GM12892 (cell line): ENCODE results near the gene P4HTM.
A peak's percentile ranks its signal among the peaks of the same experiment; 100 is the strongest.

ENCODE experiments used
- DNase-seq: peaks from one replicate; pipeline ENCODE4 v3.0.0; 2011; ENCODE audit not compliant: insufficient read length
- FAIRE-seq: peaks from 2 replicates; lab custom pipeline; 2011; peaks lifted over from hg19 to GRCh38; lab: Jason Lieb, UNC
- POLR2A ChIP-seq: IDR thresholded peaks from 2 replicates; pipeline ENCODE4 v1.6.1; 2011; ENCODE audit warnings: low read depth, low read length, control low read depth
- POLR2AphosphoS5 ChIP-seq: IDR thresholded peaks from 2 replicates; pipeline ENCODE4 v1.6.1; 2011; ENCODE audit warnings: low read depth, low read length, control low read depth
- TAF1 ChIP-seq: IDR thresholded peaks from 2 replicates; pipeline ENCODE4 v1.6.1; 2011; ENCODE audit warnings: low read depth, mild to moderate bottlenecking, control low read depth, low read length, borderline replicate concordance

P4HTM gene

GRCh38 chr3:49028673-49029562 lies 38.9 kb downstream of the P4HTM start, which contains the start of gene IMPDH2:
Gene IMPDH2, minus strand, starts transcription at chr3:49029398. Its CDS starts 48 bp downstream, at chr3:49029350.
- TF ChIP-seq TAF1: 0 out of 2 replicates have a peak, but pooled peaks have one; percentile 38
- peak; percentile 100 for TF ChIP-seq POLR2AphosphoS5
- TF ChIP-seq POLR2A: peak; percentile 100
- FAIRE-seq (peak; percentile 99), DNase-seq (peak; percentile 76)

GRCh38 chr3:49029563-49029884 lies 39.5 kb downstream of the P4HTM start:
- TF ChIP-seq POLR2AphosphoS5: no peak
- no peak; the same call in 1 of the 2 replicates for TF ChIP-seq TAF1
- TF ChIP-seq POLR2A: no peak
- DNase-seq: no peak
- no peak for FAIRE-seq

- no peak for TF ChIP-seq POLR2A
- TF ChIP-seq TAF1: no peak
- TF ChIP-seq POLR2AphosphoS5: no peak
- FAIRE-seq: no peak
Measured at GRCh38 chr3:49030321-49030720, 40.3 kb downstream of the P4HTM start.

GRCh38 chr3:49032646-49033304 lies 42.7 kb downstream of the P4HTM start:
- TF ChIP-seq POLR2AphosphoS5 (no peak), TAF1 (no peak), POLR2A (no peak)
- FAIRE-seq: no peak
- DNase-seq: no peak

More at GRCh38 chr3:49030321-49030720, 40.3 kb downstream of the P4HTM start:
- no peak for DNase-seq

- DNase-seq (no peak), FAIRE-seq (no peak)
- TF ChIP-seq POLR2AphosphoS5 (no peak), POLR2A (no peak), TAF1 (no peak)
Measured at GRCh38 chr3:49034650-49035049, 44.6 kb downstream of the P4HTM start.

DNA sequence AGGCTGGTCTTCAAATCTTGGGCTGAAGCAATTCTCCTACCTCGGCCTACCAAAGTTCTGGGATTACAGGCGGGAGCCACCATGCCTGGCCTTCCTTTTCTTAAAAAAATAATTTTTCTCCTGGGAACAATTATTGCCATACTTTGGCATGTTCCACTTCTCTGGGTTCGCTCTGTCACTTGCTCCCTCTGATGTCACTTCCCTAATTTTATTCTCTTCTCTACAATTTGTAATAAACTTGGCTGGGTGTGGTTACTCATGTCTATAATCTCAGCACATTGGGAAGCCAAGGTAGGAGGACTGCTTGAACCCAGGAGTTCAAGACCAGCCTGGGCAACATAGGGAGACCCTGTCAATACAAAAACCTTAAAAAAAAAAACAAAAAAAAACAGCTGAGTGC lies 45.2 kb downstream of the P4HTM start:
- FAIRE-seq: no peak
- DNase-seq: no peak

DNA sequence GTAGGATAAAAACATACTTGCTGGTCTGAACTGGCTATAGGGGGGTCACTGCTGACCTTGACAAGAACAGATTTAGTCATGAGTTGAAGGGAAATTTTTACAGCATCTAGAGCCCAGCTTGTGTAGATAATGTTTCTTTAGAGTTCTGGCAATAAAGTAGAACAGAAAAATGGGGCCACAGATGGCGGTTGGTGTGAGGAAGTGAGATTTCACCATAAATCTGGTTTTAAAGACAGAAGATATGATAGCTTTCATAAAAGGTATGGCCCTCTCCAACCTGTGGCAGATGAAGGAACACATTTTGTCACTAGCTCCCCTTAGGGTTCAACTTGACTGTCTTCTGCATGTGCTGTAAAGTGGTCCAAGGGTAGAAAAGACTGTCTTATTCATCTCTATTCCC lies 63.5 kb downstream of the P4HTM start:
- FAIRE-seq: no peak
- TF ChIP-seq POLR2A (no peak), POLR2AphosphoS5 (no peak), TAF1 (no peak)
- no peak for DNase-seq

More for the DNA sequence above, 45.2 kb downstream of the P4HTM start:
- TF ChIP-seq TAF1 (no peak), POLR2A (no peak), POLR2AphosphoS5 (no peak)

DNA sequence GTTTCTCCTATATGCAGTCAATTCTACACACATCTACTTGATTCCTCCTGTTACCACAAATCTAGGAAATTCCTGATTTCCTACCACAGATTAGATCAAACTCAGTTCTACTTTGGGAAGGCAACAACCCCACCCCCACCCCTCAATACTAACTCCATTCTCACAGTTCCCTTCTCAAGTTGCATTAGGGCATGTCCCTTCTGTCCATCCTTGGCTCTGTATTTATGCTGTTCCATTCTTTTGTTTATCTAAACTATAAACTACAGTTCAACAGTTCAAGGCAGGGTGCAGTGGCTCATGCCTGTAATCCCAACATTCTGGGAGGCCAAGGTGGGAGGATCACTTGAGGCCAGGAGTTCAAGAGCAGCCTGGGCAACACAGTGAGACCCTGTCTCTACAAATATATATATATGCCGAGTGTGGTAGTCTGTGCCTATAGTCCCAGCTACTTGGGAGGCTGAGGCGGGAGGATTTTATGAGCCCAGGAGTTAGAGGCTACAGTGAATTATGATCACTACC lies 64.4 kb downstream of the P4HTM start:
- FAIRE-seq (no peak), DNase-seq (no peak)
- TF ChIP-seq POLR2A (no peak), TAF1 (no peak), POLR2AphosphoS5 (no peak)
